HG03196 (cell line): ENCODE measurements around the gene ACBD4.

Source experiments
- ATAC-seq: cut with Tn5 transposase; IDR thresholded peaks from one replicate; pipeline ENCODE4 v1.9.1; 2021; ENCODE audit not compliant: unreplicated experiment

Gene ACBD4, protein sequence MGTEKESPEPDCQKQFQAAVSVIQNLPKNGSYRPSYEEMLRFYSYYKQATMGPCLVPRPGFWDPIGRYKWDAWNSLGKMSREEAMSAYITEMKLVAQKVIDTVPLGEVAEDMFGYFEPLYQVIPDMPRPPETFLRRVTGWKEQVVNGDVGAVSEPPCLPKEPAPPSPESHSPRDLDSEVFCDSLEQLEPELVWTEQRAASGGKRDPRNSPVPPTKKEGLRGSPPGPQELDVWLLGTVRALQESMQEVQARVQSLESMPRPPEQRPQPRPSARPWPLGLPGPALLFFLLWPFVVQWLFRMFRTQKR

DNA sequence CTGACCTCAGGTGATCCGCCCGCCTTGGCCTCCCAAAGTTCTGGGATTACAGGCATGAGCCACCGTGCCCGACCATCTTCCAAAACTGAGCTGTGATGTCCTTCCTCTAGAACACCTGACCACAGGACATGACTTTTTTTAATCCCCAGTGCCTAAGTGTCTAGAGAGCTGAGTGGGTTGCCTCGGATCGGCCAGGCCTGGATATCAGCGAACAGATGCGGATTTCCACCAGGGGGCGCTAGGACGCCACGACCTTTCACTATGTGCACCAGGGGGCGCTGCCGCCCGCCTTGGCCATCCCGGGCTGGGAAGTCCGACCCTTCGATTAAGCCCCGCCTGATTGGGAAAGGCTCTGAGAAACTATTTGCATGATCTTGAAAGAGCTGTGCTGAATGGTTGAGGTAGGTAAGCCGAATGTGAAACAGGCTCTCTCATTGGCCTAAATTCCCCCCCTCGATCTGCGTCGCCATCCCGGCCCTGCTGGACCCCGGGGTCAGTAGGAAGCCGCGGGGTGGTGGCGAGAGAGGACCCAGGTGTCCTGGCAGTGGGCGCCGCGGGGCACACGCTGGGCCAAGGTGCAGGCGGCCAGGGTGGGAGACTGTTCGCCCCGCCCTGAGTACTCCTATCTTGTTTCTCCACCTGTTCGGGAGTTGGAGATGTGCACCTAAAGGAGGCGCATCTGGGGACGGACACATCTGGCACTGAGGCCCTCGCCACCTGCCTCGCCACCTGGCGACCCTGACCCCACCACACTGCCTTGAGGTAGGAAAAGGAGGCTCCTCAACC lies at the start of gene ACBD4:
ACBD4 (plus strand) TSS at position 496 of the 786 bp plus-strand sequence. CDS start 458 bp downstream, outside the sequence.
- ATAC-seq: peak; percentile 69

DNA sequence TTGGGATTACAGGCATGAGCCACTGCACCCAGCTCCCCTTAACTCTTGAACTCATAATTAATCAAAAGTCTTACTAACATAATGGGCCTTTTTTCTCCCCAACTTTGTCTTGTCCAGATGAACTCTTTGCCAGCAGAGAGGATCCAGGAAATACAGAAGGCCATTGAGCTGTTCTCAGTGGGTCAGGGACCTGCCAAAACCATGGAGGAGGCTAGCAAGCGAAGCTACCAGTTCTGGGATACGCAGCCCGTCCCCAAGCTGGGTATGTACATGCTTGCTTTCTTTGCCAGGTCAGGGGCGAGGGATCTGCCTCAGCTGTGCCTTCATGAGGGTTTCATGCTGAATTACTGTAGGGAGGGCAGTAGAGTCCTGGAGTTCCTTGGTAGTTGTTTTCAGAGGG lies 49.1 kb upstream of the ACBD4 start:
- no peak for ATAC-seq

DNA sequence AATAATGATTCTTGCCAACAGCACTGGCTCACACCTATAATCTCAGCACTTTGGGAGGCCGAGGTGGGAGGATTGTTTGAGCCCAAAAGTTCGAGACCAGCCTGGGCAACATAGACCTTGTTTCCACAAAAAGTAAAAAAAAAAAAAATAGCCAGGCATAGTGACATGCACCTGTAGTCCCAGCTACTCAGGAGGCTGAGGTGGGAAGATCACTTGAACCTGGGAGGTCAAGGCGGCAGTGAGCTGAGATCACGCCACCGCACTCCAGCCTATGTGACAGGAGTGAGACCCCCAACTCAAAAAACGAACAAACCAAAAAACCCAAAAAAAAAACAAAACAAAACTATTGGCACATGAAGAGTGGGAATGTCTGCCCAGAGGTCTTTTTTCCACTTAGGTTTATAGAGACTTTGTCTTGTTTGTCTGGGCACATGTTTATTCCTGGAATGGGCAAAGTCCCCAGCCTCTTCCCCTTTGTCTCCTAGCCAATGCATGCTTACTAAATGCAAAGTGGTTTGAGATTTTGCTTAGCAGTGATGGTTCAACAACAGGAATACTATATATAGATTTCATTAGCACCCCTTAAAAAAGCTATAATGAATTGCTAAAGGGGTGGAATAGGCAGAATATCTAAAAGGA lies 48.5 kb upstream of the ACBD4 start:
- no peak for ATAC-seq

DNA sequence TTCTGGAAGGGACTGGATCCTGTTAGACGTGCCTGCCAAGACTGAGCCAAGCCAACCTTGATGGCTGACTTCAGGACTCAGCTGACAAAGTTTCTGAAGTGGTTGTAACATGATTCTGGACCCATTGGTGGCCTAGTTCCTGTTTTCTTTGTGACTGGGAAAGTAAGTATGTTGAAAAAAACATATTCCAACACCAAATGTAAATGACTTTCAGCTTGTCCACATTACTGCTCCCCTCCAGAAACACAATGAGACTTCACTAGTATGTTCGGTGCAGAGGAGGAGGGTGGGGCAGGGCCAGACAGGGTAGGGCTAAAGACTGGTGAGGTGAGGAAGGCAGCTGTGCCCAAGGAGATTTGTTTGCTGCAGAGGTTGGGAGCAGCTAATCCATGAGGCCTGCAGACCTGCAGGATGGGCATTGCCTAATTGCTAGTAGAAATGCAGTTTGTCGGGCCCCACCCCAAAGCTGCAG lies 47.9 kb upstream of the ACBD4 start:
- no peak for ATAC-seq

DNA sequence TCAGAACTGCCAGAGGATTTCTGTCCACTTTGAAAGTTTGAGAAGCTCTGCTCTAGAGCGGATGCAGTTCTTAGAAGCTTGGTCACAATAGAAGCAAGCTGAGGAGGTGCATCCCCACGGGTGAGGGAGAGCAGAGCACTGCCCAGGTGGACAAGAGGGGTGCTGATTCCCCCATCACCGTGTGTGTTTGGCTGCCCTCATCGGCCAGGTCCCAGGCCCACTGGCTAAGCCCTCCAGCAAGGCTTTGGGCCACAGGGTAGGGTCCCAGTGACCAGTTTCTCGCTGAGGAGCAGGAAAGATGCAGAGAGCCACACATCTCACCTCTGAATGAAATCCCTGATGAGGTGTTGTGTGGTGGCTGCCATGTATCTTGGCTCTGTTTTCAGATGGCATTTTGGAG lies 47.5 kb upstream of the ACBD4 start:
- no peak for ATAC-seq

DNA sequence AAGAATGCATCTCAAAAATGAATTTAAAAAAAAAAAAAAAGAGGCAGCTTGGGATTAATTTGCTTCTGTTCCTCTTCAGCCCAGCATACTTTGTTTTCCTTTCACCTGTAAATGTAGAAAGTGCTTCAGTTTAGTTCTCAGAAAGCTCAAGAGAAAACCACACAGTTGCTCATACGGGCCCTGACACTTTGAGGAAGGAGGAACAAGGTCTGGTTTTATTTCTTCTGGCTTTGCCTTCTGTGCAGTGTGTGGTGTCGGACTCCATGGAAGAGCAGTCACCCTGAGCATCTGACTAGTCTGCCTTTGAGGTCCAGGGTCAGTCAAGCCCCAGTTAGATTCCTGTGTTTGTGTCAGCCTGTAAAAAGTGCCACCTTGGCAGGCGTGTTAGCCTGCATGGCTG lies 46.7 kb upstream of the ACBD4 start:
- ATAC-seq: no peak

DNA sequence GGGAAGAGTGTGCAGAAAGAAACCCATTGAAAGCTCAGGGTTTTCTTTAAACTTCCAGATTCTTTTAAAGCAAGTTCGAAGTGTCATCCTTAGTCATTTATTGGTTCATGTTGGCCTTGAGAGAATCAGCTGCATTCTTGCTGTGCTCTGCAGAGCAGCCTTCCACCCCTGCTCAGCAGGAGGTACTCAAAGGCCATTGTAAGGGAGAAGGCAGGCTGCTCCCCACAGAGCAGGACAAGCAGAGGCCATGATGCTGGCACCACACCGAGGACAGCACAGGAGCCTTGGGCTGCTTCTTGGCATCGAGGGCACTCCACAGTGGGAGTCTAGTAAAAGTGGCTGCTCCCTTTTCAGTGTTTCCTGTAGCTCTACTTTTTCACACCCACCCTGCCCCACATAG lies 44.8 kb upstream of the ACBD4 start:
- ATAC-seq: no peak

DNA sequence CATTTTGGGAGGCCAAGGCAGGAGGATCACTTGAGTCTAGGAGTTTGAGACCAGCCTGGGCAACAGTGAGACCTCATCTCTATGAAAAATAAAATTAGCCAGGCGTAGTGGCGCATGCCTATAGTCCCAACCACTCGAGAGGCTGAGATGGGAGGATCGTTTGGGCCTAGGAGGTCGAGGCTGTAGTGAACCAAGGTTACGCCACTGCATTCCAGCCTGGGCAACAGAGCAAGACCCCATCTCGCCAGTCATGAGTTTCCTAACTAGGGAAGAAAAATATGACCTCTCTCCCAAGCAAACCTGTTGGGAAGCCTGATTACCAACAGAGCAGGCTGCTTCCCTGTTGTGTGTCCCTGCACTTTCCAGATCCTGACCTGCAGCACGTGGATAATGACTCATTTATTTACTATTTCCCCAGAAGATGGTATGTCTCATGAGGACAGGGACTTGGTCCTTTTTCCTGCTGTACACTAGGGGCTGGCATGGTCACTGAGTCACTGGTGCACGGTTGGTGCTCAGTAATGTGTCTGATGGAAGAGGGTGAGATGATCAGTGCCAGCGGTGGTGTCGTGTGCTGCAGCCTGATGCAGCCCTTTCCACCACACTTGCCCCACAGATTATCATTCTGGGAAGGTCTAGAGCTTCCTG lies 43.6 kb upstream of the ACBD4 start:
- ATAC-seq: no peak

DNA sequence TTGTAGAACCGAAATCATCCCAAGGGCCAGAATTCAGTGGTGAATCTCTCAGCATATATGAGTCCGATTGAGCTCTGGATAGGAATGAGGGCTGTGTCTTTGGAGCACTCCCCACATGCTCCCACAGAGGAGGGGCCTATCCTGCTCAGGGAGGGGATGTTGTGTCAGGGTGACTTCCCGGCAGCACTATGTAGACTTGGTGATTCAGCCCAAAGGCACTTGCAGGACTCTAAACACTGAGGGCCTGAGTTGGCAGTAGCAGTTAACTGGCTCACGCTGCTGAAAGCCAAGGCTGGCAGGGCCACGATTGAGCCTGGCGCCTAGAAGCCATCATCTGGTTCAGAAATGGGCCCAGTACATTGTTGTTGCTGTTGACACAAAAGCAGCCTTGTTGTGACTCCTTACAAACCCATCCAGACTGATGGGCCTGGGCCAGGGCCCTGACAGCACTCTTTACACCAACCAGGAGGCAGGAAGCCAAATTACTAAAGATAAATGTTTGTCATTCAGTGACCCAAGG lies 42.5 kb upstream of the ACBD4 start:
- no peak for ATAC-seq

DNA sequence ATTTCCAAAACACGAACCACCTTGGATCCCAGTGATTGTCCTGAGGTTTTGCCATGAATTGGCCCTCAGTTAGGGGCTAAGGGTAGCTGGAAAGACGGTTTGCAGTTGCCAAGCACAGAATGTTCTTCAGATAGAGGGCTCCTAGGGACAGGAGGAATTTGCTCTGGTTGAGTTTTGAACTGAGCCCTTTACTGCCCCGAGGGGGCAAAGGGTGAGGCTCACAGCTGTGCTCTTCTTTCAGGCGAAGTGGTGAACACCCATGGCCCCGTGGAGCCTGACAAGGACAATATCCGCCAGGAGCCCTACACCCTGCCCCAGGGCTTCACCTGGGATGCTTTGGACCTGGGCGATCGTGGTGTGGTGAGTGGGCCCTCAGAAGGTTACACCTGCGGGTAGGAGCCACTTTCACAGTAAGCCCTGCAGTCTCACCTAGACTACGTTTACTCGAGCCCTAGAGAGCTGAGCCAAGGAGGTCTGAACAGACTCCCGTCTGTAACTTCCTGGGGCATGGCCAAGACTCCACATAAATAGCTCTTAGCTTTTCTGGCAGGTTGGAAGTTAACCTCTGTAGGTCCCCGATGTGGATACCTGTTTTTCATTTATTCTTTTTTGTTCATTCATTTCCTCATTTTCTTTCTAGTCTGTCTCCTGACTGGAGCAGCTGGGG lies 41.9 kb upstream of the ACBD4 start:
- ATAC-seq: no peak

DNA sequence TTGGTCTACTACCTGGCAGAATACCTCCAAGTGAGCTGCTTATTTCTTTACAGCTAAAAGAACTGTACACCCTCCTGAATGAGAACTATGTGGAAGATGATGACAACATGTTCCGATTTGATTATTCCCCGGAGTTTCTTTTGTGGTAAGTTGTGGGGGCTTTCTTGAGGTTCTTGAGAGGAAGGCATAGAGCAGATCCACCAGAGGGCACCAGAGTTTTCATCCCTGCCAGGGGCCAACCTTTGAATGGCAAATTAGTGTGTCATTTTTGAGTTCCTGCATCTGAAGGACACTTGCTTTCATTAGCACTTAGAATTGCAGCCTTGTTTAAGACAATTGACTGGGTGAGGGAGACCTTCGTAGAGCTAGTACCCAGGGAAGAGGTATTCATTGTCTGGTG lies 39.3 kb upstream of the ACBD4 start:
- ATAC-seq: no peak

DNA sequence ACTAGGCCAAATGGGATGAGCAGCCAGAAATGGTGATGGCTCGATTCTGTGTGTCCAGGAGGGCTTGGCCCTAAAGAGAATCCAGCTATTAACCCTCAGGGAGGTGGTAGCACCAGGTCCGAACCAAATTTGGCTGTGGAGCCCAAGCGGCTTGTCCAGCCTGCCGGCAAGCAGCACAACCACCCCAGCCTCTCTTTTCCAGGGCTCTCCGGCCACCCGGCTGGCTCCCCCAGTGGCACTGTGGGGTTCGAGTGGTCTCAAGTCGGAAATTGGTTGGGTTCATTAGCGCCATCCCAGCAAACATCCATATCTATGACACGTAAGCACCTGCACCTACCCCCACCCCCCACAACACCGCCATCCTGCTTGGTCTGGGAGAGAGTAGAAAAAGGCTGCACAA lies 38.6 kb upstream of the ACBD4 start:
- no peak for ATAC-seq

DNA sequence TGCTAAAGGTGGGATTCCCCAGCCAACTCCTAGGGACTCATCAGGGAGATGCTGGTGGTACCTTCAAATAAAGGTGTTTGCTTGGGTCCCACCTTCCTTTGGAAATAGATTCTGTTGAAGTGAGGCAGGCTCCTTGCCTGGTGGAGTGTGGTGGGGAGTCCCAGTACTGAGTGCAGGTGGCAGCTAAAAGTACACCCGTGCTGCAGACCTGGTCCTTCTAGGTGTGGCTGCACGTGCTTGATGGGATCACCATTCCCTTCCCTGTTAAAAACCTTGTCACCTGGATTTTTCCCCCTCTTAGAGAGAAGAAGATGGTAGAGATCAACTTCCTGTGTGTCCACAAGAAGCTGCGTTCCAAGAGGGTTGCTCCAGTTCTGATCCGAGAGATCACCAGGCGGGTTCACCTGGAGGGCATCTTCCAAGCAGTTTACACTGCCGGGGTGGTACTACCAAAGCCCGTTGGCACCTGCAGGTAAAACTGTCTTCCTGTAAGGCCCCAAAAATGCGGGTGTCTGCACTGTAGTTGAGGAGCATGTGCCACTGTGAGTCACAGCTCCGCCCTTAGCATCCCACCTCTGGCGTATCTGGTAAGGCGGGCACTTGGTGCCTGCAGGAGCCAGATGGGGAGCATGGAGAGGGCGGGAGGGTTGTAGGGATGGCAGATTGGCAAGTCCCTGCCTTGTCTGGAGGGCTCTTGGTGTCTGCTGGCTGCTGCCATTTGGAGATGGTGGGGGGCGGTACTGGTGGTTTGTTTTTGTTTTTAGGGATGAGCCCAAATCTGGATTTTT lies 37.2 kb upstream of the ACBD4 start:
- no peak for ATAC-seq

DNA sequence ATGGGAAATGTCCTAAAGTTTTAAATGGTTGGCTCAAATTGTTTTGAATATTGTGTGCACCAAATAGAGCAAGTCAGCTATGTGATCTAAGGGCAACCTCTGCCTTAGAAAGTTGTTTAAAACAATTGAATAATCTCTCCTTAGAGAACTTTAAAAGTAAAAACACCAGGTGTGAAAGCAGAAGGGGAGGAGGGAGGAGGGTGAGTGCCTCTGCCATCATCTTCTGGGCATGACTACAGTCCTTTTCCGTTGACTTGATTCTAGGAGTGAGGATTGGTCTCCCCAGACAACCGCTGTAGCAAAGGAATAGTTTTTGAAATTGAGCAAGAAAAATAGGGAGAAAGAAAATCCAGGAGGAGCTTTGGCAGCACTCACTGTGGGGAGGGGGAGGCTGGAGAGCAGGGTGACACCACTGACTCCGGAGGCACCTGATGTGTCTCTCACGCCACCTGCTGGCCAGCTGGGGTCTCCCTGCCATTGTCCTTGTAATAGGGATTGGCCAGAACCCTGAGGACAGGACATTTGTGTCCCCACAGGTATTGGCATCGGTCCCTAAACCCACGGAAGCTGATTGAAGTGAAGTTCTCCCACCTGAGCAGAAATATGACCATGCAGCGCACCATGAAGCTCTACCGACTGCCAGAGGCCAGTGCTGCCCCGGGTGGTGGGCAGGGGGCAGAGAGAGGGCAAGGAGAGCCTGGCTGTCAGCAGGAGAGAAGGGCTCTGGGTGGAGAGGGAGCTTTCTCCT lies 36.4 kb upstream of the ACBD4 start:
- ATAC-seq: no peak

DNA sequence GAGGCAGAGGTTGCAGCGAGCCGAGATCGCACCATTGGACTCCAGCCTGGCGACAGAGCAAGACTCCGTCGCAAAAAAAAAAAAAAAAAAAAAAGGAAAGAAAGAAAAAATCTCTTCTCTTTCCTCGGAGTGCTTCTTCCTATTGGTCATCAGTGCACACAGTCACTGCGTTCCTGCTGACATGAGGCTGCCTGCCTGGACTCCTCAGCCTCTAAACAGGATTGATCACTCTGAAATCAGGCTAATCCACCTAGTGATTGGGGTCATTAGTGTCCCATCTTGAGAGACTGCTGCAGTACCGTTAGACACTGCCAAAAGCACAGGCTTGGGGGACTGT lies 34.0 kb upstream of the ACBD4 start:
- no peak for ATAC-seq

DNA sequence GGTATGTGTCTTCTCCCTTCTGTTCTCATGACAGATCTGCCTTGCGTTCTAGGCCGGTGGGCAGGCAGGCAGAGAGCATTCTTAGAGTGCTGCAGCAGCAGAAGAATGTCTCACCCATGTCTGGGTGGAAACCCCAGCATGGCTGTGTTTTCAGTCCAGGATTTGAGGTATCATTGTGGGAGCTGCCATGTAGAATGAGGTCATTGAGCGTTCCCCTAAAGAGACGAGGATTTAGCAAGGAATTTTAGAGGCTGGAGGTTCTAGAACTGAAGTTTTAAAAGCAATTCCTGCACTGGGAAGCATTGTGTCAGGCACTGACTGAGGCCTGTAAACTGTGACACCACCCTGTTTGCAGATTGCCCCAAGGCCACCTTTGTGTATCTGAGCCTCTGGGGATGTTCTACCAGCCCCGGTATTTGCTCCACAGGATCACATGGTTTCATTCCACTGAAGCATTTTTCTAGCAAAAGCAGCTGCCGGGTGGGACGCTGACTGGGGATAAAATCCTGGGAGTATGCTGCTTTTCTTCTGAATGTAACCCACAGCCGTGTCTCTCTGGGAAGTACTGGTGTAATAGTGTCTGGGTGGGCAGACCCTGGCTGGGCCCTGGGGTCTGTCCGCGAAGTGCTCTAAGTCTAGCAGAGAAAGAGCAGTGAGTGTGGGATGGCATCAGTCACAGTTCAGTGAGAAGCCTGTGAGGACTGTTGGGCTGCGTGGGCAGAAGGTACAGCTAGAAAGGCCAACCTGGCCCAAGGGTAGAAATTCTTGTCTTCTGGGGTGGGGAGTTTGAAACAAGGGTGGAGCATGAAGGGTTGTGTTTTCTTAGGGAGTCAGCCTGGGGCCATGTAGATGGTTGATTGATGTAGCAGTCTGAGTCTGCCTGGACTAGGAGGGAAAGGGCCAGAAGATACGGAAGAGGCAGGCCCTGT lies 33.3 kb upstream of the ACBD4 start:
- no peak for ATAC-seq

DNA sequence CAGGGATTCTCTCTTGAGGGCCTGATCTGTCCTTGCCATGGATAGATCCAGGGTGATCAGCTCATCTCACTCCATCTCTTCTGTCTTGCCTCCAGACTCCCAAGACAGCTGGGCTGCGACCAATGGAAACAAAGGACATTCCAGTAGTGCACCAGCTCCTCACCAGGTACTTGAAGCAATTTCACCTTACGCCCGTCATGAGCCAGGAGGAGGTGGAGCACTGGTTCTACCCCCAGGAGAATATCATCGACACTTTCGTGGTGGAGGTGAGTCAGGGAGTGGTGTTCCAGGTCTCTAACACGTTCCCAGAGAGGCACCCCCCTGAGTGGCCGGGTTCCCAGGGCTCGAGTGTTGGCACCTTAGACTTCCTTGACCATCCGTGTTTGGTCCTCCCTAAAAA lies 32.6 kb upstream of the ACBD4 start:
- ATAC-seq: no peak

DNA sequence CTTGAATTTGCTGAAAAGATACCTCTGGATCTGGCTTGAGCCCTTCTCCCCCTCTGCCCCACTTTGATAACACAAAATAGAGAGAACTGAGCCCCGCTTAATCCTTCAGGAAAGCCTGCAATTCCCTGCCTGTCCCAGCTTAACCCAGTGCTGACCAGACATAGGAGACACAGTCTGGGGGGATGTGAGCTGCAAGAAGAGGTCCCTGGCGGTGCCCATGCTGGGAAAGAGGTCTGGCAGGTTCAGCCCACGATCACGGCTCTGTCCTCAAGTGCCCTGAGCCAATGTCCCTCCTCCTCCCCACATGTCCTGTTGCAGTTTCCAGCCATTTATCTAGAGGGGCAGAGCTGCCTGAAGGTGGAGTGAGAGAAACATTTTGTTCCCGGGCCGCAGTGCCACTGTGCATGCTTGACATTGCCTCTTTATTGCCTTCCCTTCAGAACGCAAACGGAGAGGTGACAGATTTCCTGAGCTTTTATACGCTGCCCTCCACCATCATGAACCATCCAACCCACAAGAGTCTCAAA lies 32.2 kb upstream of the ACBD4 start:
- ATAC-seq: no peak
